Muscle of leg (tissue), 11 donors: Measurements from ENCODE around the gene FAM83E. TPM values are rescaled to one million over a fixed set of nuclear protein-coding genes. Genes with fewer than 3 reads are reported as not detected.
"Not testable (repeated sequence)": the region's sequence is repeated elsewhere in the genome, so short reads cannot be mapped to it uniquely, and the experiment has no call there.

Experiments
- DNase-seq: peaks from one replicate; pipeline ENCODE4 v3.0.0; 2013
- H3K27ac ChIP-seq: one replicate; pipeline ENCODE4 v1.5.1; 2013; ENCODE audit warnings: mild to moderate bottlenecking, low read length, control low read depth
- H3K27me3 ChIP-seq: one replicate; pipeline ENCODE4 v1.6.1; 2013; ENCODE audit warnings: low read length; ENCODE audit not compliant: control insufficient read depth, insufficient read depth
- H3K36me3 ChIP-seq: one replicate; pipeline ENCODE4 v1.6.1; 2013; ENCODE audit warnings: low read length; ENCODE audit not compliant: control insufficient read depth, insufficient read depth
- H3K4me1 ChIP-seq: one replicate; pipeline ENCODE4 v1.6.1; 2013; ENCODE audit warnings: low read length; ENCODE audit not compliant: control insufficient read depth, insufficient read depth
- H3K4me3 ChIP-seq: one replicate; pipeline ENCODE4 v1.5.1; 2013; ENCODE audit warnings: low read length, control low read depth
- H3K9me3 ChIP-seq: replicated peaks from 2 replicates; pipeline ENCODE4 v1.6.1; 2013; ENCODE audit warnings: low read depth, low read length; ENCODE audit not compliant: control insufficient read depth
- WGBS: methylation state at CpG from one replicate; pipeline ENCODE4 v1.1.5; 2013; ENCODE audit warnings: missing lambda C conversion rate; ENCODE audit not compliant: insufficient coverage; 5-methylcytosine and 5-hydroxymethylcytosine counted together
- polyA plus RNA-seq, 8 donors: library from polyadenylated mRNA; unstranded; fragments of 120-200 nt; gene quantifications; one replicate each; pipeline versions ENCODE4 v1.2.1 to v1.2.3, GENCODE V29; 2013; ENCODE audit warnings: inconsistent platforms in 1 of 8, low replicate concordance in 1 of 8; ENCODE audit not compliant: insufficient read length in 8 of 8, insufficient read depth in 1 of 8
- total RNA-seq: library from RNA; stranded (reverse); fragments of 120-200 nt; gene quantifications from one replicate; pipeline ENCODE4 v1.2.4, GENCODE V29; 2013

FAM83E gene
- total and polyA plus RNA-seq, 9 donors, result 0.11 to 1.2 (median 0.17) TPM; not detected in 1

DNA sequence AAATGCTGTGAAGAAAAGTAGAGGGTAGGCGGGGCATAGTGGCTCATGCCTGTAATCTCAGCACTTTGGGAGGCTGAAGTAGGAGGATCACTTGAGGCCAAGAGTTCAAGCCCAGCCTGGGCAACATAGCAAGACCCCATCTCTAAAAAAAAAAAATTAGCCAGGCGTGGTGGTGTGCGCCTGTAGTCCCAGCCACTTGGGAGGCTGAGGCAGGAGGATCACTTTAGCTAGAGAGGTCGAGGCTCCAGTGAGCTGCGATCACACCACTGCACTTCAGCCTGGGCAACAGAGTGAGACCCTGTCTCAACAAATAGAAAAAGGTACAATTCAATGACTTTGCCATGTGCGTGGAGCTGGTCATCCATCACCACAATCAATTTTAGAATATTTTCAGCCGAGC is 37.0 kb downstream of the FAM83E start:
- not testable (repeated sequence) for H3K4me3 ChIP-seq, H3K9me3 ChIP-seq, DNase-seq, H3K36me3 ChIP-seq, H3K27me3 ChIP-seq, H3K4me1 ChIP-seq, H3K27ac ChIP-seq
- 79% methylated on average over 3 of the region's 7 CpGs for WGBS

DNA sequence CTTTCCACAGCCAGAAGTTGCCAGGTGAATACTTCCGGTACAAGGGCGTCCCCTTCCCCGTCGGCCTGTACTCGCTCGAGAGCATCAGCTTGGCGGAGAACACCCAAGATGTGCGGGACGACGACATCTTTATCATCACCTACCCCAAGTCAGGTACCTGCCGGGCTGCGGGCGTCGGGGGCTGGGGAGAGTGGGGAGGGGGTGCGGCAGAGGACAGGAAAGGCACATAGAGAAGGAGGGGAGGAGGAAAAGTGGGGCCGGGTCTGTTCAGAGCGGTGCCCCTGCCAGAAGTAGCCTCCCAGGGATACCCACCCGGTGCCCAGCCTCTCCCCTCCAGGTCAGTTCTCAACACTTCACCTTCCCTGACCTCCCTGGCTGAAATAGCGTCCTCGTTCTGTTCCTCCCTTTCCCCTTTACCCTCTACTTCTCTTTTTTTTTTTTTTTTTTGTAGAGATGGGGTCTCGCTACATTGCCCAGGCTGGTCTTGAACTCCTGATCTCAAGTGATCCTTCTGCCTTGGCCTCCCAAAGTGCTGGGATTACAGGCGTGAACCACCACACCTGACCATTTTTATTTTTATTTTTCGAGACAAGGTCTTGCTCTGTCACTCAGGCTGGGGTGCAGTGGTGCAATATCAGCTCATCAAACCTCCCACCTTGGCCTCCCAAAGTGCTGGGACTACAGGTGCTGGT is 38.8 kb downstream of the FAM83E start:
- Histone ChIP-seq H3K27ac (no peak overlapping the region), H3K9me3 (no peaks in the 10 kb centered on the region), H3K36me3 (no peaks in the 10 kb centered on the region), H3K4me1 (no peaks in the 10 kb centered on the region), H3K4me3 (no peak overlapping the region), H3K27me3 (no peaks in the 10 kb centered on the region)
- DNase-seq, result no peak
- WGBS, result 92% methylated on average over 3 of the region's 23 CpGs

DNA sequence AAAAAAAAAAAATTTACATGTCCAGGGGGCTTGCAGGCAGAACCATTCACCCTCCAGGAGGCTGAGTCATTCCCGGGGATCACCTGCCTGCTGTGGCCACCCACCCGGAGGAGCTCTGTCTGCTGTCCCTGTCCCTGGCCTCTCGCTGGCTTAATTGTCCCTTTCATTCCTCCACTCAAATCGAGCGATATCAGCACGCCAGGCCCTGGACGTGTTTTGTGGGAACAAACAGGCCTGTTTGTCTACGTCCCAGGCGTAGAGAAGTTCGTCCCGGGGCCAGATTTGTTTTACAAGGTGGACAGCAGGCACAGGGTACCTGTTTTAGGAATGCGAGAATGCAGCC is 41.7 kb downstream of the FAM83E start:
- no peaks in the 10 kb centered on the region for H3K9me3 ChIP-seq
- 55% methylated on average over 11 of the region's 12 CpGs for WGBS
- peaks cover 4% of the 10 kb centered on the region for H3K27me3 ChIP-seq
- H3K4me3 ChIP-seq, result no peak overlapping the region
- H3K27ac ChIP-seq, result no peak overlapping the region
- no peak for DNase-seq
- H3K4me1 ChIP-seq, result peaks cover 7% of the 10 kb centered on the region
- no peaks in the 10 kb centered on the region for H3K36me3 ChIP-seq

DNA sequence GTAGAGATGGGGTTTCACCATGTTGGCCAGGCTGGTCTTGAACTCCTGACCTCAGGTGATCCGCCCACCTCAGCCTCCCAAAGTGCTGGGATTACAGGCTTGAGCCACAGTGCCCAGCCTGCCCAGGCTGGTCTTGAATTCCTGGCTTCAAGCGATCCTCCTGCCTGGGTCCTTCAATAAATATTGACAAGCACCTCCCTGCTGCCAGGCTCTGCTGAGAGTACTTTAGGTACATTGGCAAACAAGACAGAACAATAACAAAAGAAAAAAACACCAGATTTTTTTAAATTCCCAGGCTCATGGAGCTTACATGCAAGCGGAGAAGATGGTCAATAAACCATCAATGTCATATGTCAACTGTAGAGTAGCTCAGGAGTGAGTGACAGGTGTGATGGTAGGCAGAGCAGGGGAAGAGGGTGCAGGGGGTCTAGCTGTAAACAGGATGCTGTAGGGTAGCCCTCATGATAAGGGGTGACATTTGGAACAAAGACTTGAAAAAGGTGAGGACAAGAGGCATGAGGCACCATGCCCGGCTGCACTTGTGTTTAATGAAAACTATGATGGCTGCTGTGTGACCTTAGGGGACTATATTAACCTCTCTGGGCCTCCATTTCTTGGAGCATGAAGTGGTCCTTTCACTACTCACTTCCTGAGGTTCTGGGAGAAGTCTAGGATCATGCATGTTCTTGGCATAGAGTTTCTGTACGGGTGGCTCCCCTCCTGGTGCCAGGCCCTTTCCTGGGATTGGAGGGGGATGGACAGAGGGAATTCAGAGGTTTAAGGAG is 43.3 kb downstream of the FAM83E start:
- 90% methylated on average over 2 of the region's 5 CpGs for WGBS
- no peaks in the 10 kb centered on the region for H3K9me3 ChIP-seq
- H3K27me3 ChIP-seq, result peaks cover 4% of the 10 kb centered on the region
- no peak for DNase-seq
- H3K27ac ChIP-seq, result no peak overlapping the region
- no peaks in the 10 kb centered on the region for H3K36me3 ChIP-seq
- H3K4me1 ChIP-seq, result peaks cover 10% of the 10 kb centered on the region
- no peak overlapping the region for H3K4me3 ChIP-seq

DNA sequence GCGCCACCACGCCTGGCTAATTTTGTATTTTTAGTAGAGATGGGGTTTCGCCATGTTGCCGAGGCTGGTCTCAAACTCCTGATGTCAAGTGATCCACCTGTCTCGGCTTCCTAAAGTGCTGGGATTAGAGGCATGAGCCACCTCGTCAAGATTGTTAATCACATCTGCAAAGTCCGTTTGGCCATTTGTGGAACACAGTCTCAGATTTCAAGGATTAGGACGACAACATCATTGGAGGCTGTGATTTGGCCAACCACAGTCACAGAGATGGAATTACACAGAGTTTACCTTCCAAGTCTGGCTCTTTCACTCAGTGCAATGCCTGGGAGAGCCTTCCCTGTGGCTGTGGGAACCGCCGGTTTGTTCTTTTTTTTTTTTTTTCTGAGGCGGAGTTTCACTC is 45.1 kb downstream of the FAM83E start:
- Histone ChIP-seq H3K4me3 (no peak overlapping the region), H3K4me1 (peaks cover 10% of the 10 kb centered on the region), H3K27ac (no peak overlapping the region), H3K9me3 (no peaks in the 10 kb centered on the region), H3K27me3 (peaks cover 4% of the 10 kb centered on the region), H3K36me3 (no peaks in the 10 kb centered on the region)
- peak; percentile 88 for DNase-seq
- WGBS, result 20% methylated on average over 7 of the region's 11 CpGs

DNA sequence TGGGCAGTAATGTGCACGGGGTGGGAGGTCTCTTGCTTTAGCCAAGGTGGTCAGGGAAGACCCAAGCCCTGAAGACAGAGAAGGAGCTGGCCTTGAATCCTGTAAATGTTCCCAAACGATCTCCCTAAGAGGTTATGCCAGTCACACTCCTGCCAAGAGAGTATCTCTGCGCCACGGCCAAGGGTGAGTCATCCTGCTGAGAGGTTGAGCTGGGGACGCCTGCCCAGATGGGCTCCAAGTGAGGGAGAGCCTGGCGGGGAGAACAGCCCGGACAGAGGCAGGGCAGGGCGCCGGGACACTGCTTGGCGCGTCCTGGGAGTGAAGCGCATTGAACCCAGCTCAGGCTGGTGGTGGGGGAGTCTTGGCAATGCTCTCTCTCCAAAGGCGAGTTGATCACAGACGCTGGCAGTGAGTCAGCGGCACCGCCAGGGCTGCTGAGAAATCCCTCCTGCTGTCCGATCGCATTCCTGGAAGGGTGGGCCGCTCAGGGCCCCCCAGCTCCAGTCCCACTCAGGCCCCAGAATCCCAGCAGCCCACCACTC is 46.5 kb downstream of the FAM83E start:
- 12% methylated on average over 16 of the region's 19 CpGs for WGBS
- Histone ChIP-seq H3K27ac (peak overlapping the region; percentile 18), H3K27me3 (peaks cover 4% of the 10 kb centered on the region), H3K36me3 (no peaks in the 10 kb centered on the region), H3K9me3 (no peaks in the 10 kb centered on the region), H3K4me1 (peaks cover 10% of the 10 kb centered on the region), H3K4me3 (no peak overlapping the region)
- peak; percentile 87 for DNase-seq

DNA sequence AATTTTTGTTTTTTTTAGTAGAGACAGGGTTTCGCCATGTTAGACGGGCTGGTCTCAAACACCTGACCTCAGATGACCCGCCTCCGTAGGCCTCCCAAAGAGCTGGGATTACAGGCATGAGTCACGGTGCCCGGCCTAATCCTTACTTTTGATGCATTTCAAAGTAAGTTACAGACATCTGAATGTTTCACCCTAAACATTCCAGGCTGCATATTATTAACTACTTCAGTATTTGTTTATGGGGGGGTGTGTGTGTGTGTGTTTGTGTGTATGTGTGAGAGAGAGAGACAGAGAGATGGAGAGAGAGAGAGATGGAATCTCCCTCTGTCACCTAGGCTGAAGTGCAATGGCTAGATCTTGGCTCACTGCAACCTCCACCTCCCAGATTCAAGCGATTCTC is 49.8 kb downstream of the FAM83E start:
- no peaks in the 10 kb centered on the region for H3K9me3 ChIP-seq
- no peak for DNase-seq
- H3K27ac ChIP-seq, result no peak overlapping the region
- no peak overlapping the region for H3K4me3 ChIP-seq
- no peaks in the 10 kb centered on the region for H3K36me3 ChIP-seq
- H3K4me1 ChIP-seq, result peaks cover 10% of the 10 kb centered on the region
- H3K27me3 ChIP-seq, result peaks cover 4% of the 10 kb centered on the region
- 66% methylated on average over 4 of the region's 7 CpGs for WGBS

Other genes with a start within 250 kb of the FAM83E start
- 57.5 TPM for gene KDELR1, start 223.5 kb downstream of the FAM83E start, total RNA-seq
- gene KDELR1, start 223.5 kb downstream of the FAM83E start, polyA plus RNA-seq, result 100 to 1,000 TPM; 104 to 162 (median 129) TPM
- gene GRIN2D, start 221.4 kb downstream of the FAM83E start, total RNA-seq, result 0.58 TPM
- 1 to 10 TPM in 7 of 8 donors, under 1 TPM in 1; 0.93 to 3.1 (median 2.1) TPM for gene GRIN2D, start 221.4 kb downstream of the FAM83E start, polyA plus RNA-seq
- gene GRWD1, start 169.1 kb downstream of the FAM83E start, total RNA-seq, result 21.0 TPM
- 10 to 100 TPM; 20.4 to 29.9 (median 25.8) TPM for gene GRWD1, start 169.1 kb downstream of the FAM83E start, polyA plus RNA-seq
- gene KCNJ14, start 159.5 kb downstream of the FAM83E start, total RNA-seq, result 0.49 TPM
- gene KCNJ14, start 159.5 kb downstream of the FAM83E start, polyA plus RNA-seq, result 1 to 10 TPM in 2 of 8 donors, under 1 TPM in 6; 0.48 to 1.2 (median 0.92) TPM
- 24.2 TPM for gene CYTH2, start 145.7 kb downstream of the FAM83E start, total RNA-seq
- 10 to 100 TPM; 37.4 to 54.5 (median 45.1) TPM for gene CYTH2, start 145.7 kb downstream of the FAM83E start, polyA plus RNA-seq
- 0.04 TPM for gene LMTK3, start 103.2 kb downstream of the FAM83E start, total RNA-seq
- gene LMTK3, start 103.2 kb downstream of the FAM83E start, polyA plus RNA-seq, result under 1 TPM in 7 of 8 donors, not detected in 1; 0.03 to 0.39 (median 0.18) TPM
- gene SULT2B1, start 62.9 kb downstream of the FAM83E start, total RNA-seq, result 0.13 TPM
- gene SULT2B1, start 62.9 kb downstream of the FAM83E start, polyA plus RNA-seq, result 1 to 10 TPM in 1 of 8 donors, under 1 TPM in 6, not detected in 1; 0.11 to 2.9 (median 0.27) TPM
- not detected for gene SPACA4, start 8.3 kb downstream of the FAM83E start, total RNA-seq
- not detected for gene SPACA4, start 8.3 kb downstream of the FAM83E start, polyA plus RNA-seq
- gene RPL18, start 4.1 kb upstream of the FAM83E start, total RNA-seq, result 2,914 TPM
- 1,000 to 10,000 TPM; 1,793 to 2,160 (median 1,901) TPM for gene RPL18, start 4.1 kb upstream of the FAM83E start, polyA plus RNA-seq
- gene SPHK2, start 4.4 kb upstream of the FAM83E start, total RNA-seq, result 4.1 TPM
- 10 to 100 TPM in 4 of 8 donors, 1 to 10 TPM in 4; 7.0 to 11.8 (median 9.9) TPM for gene SPHK2, start 4.4 kb upstream of the FAM83E start, polyA plus RNA-seq
- gene DBP, start 22.3 kb upstream of the FAM83E start, total RNA-seq, result 9.8 TPM
- gene DBP, start 22.3 kb upstream of the FAM83E start, polyA plus RNA-seq, result 10 to 100 TPM in 1 of 8 donors, 1 to 10 TPM in 7; 3.0 to 10.8 (median 6.2) TPM
- 6.2 TPM for gene CA11, start 31.1 kb upstream of the FAM83E start, total RNA-seq
- gene CA11, start 31.1 kb upstream of the FAM83E start, polyA plus RNA-seq, result 10 to 100 TPM in 7 of 8 donors, 1 to 10 TPM in 1; 7.9 to 22.1 (median 14.0) TPM
- gene NTN5, start 57.9 kb upstream of the FAM83E start, total RNA-seq, result 0.18 TPM
- gene NTN5, start 57.9 kb upstream of the FAM83E start, polyA plus RNA-seq, result 1 to 10 TPM in 7 of 8 donors, under 1 TPM in 1; 0.64 to 8.5 (median 2.2) TPM
- gene FUT2, start 80.9 kb upstream of the FAM83E start, total RNA-seq, result not detected
- 1 to 10 TPM in 4 of 8 donors, under 1 TPM in 4; 0.53 to 3.8 (median 0.95) TPM for gene FUT2, start 80.9 kb upstream of the FAM83E start, polyA plus RNA-seq
- gene MAMSTR, start 104.6 kb upstream of the FAM83E start, total RNA-seq, result 29.2 TPM
- gene MAMSTR, start 104.6 kb upstream of the FAM83E start, polyA plus RNA-seq, result 100 to 1,000 TPM in 4 of 8 donors, 10 to 100 TPM in 4; 59.8 to 160 (median 113) TPM
- gene RASIP1, start 125.5 kb upstream of the FAM83E start, total RNA-seq, result 14.1 TPM
- gene RASIP1, start 125.5 kb upstream of the FAM83E start, polyA plus RNA-seq, result 10 to 100 TPM; 17.6 to 27.7 (median 25.0) TPM
- gene IZUMO1, start 131.8 kb upstream of the FAM83E start, total RNA-seq, result 0.04 TPM
- 1 to 10 TPM in 2 of 8 donors, under 1 TPM in 6; 0.20 to 1.1 (median 0.85) TPM for gene IZUMO1, start 131.8 kb upstream of the FAM83E start, polyA plus RNA-seq
- 1.1 TPM for gene FUT1, start 137.6 kb upstream of the FAM83E start, total RNA-seq
- gene FUT1, start 137.6 kb upstream of the FAM83E start, polyA plus RNA-seq, result 1 to 10 TPM in 7 of 8 donors, under 1 TPM in 1; 0.75 to 1.5 (median 1.3) TPM
- not detected for gene FGF21, start 140.4 kb upstream of the FAM83E start, total RNA-seq
- gene FGF21, start 140.4 kb upstream of the FAM83E start, polyA plus RNA-seq, result under 1 TPM in 1 of 8 donors, not detected in 7; 0.25 TPM
- 18.8 TPM for gene BCAT2, start 196.0 kb upstream of the FAM83E start, total RNA-seq
- gene BCAT2, start 196.0 kb upstream of the FAM83E start, polyA plus RNA-seq, result 10 to 100 TPM; 21.2 to 32.7 (median 24.6) TPM
- gene HSD17B14, start 221.4 kb upstream of the FAM83E start, total RNA-seq, result 2.7 TPM
- gene HSD17B14, start 221.4 kb upstream of the FAM83E start, polyA plus RNA-seq, result 1 to 10 TPM; 1.9 to 8.3 (median 4.3) TPM